Neutrophil (primary cell): ENCODE results near the gene PPT1.

Experiments
- H3K27ac ChIP-seq: fragments of 200-600 bp; sonication (generic); 2 replicates; pipeline ENCODE4 v1.5.1; 2016; ENCODE audit warnings: mild to moderate bottlenecking, moderate library complexity
- H3K27me3 ChIP-seq: fragments of 200-600 bp; sonication (generic); 2 replicates; pipeline ENCODE4 v1.6.0; 2016; ENCODE audit warnings: mild to moderate bottlenecking
- H3K36me3 ChIP-seq: fragments of 200-600 bp; sonication (generic); 2 replicates; pipeline ENCODE4 v1.5.1; 2017
- H3K4me1 ChIP-seq, 2 experiments: fragments of 200-600 bp in 1 of 2; sonication (generic) in 1 of 2; 1 replicate in 1 of 2; 2 replicates in 1 of 2; pipeline versions ENCODE4 v1.5.1 to v1.6.1; 2013 to 2016; ENCODE audit warnings: low read depth in 1 of 2, low read length in 1 of 2, mild to moderate bottlenecking in 1 of 2, moderate library complexity in 1 of 2; ENCODE audit not compliant: control insufficient read depth in 1 of 2, insufficient read depth in 1 of 2
- H3K4me3 ChIP-seq, 2 experiments: fragments of 200-600 bp in 1 of 2; sonication (generic) in 1 of 2; 1 replicate in 1 of 2; 2 replicates in 1 of 2; pipeline ENCODE4 v1.5.1; 2013 to 2016; ENCODE audit warnings: low read depth in 1 of 2, low read length in 1 of 2, mild to moderate bottlenecking in 1 of 2, moderate library complexity in 1 of 2
- H3K9me3 ChIP-seq: fragments of 200-600 bp; sonication (generic); 2 replicates; pipeline ENCODE4 v1.5.1; 2016
- TF ChIP-seq, protein P1 (sequence below): fragments of 200-600 bp; sonication (generic); IDR thresholded peaks from 2 replicates; pipeline ENCODE4 v1.5.1; 2016; ENCODE audit warnings: antibody characterized with exemption

PPT1 gene

DNA sequence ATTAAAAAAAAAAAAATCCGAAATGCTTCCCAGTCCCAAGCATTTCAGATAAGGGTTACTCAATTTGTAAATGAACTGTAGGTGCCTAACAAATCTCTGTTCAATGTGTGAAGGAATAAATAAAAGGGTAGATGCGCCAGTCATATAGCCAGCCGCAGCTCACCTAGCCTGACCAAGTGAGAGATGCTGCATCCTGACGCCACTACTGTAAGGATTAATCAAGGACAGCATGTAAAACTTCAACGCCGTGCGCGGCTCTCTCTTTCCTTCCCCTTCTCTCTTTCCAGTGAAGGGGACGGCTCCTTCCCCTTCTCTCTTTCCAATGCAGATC lies 441 bp downstream of the PPT1 start:
- no peaks in the 10 kb centered on the region for H3K36me3 ChIP-seq
- H3K9me3 ChIP-seq: no peaks in the 10 kb centered on the region
- no peaks in the 10 kb centered on the region for H3K27me3 ChIP-seq
- TF ChIP-seq, protein P1, sequence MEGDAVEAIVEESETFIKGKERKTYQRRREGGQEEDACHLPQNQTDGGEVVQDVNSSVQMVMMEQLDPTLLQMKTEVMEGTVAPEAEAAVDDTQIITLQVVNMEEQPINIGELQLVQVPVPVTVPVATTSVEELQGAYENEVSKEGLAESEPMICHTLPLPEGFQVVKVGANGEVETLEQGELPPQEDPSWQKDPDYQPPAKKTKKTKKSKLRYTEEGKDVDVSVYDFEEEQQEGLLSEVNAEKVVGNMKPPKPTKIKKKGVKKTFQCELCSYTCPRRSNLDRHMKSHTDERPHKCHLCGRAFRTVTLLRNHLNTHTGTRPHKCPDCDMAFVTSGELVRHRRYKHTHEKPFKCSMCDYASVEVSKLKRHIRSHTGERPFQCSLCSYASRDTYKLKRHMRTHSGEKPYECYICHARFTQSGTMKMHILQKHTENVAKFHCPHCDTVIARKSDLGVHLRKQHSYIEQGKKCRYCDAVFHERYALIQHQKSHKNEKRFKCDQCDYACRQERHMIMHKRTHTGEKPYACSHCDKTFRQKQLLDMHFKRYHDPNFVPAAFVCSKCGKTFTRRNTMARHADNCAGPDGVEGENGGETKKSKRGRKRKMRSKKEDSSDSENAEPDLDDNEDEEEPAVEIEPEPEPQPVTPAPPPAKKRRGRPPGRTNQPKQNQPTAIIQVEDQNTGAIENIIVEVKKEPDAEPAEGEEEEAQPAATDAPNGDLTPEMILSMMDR: no peak
- peaks cover 60 to 62% of the 10 kb centered on the region in 2 experiments for H3K4me1 ChIP-seq
- peak overlapping the region; percentile 85 to 95 for H3K4me3 ChIP-seq
- peak overlapping the region; percentile 82 for H3K27ac ChIP-seq

DNA sequence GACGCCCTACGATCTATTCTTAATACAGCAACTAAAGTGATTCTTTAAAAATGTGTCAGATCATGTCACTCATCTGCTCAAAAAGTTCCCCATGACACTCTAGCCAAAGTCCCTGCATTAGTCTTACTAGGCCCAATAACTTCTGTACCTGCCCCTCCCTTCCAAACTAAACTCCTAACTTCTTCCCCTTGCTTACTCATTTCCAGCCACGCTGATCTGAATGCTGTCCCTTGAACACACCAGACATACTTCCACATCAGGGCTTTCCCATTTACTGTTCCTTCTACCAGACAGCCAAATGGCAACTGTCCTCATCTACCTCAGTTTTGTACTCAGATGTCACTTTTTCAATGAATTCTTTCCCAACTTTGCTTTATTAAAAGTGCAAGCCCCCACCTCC lies 1.2 kb downstream of the PPT1 start:
- H3K4me1 ChIP-seq: peaks cover 68 to 70% of the 10 kb centered on the region in 2 experiments
- H3K36me3 ChIP-seq: peaks cover 7% of the 10 kb centered on the region
- TF ChIP-seq, protein P1: no peak

DNA sequence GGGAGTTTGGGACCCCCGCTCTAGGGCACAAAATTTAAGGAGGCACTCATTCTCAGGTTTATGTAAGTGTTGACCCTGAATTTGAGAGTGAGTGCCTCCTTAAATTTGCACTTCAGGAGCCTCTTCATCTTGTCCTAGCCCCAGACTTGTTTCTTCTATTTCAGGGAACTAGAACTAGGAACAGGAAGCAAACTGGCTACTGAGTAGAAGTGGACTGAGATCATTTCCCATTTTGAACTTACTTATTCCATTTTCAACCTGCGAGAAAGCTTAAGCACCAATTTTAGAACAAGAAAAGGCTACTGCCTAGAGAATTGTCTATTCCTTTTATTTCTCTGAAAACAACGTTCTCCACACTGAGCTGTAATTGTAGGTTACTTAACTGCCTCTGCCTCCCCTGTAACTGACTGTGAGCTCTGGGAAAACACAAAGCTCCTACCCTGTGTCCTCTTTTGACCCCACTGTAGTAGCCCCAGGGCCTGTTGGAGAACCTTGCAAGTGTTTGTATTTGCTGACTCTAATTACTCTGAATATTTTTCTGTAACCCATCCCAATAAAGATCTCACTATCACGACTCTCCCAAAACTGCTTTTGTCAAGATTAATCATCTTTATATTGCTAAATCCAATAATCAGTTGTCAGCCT lies 2.5 kb downstream of the PPT1 start:
- H3K36me3 ChIP-seq: peaks cover 20% of the 10 kb centered on the region
- peak overlapping the region; percentile 33 to 57 for H3K4me3 ChIP-seq
- peak overlapping the region; percentile 87 for H3K27ac ChIP-seq
- H3K4me1 ChIP-seq: peaks cover 72 to 73% of the 10 kb centered on the region in 2 experiments
- no peaks in the 10 kb centered on the region for H3K9me3 ChIP-seq
- TF ChIP-seq, protein P1: no peak
- H3K27me3 ChIP-seq: no peaks in the 10 kb centered on the region

More for the DNA sequence above, 1.2 kb downstream of the PPT1 start:
- Histone ChIP-seq H3K27me3 (no peaks in the 10 kb centered on the region), H3K9me3 (no peaks in the 10 kb centered on the region), H3K27ac (peak overlapping the region; percentile 87), H3K4me3 (peak overlapping the region; percentile 85 to 95)

DNA sequence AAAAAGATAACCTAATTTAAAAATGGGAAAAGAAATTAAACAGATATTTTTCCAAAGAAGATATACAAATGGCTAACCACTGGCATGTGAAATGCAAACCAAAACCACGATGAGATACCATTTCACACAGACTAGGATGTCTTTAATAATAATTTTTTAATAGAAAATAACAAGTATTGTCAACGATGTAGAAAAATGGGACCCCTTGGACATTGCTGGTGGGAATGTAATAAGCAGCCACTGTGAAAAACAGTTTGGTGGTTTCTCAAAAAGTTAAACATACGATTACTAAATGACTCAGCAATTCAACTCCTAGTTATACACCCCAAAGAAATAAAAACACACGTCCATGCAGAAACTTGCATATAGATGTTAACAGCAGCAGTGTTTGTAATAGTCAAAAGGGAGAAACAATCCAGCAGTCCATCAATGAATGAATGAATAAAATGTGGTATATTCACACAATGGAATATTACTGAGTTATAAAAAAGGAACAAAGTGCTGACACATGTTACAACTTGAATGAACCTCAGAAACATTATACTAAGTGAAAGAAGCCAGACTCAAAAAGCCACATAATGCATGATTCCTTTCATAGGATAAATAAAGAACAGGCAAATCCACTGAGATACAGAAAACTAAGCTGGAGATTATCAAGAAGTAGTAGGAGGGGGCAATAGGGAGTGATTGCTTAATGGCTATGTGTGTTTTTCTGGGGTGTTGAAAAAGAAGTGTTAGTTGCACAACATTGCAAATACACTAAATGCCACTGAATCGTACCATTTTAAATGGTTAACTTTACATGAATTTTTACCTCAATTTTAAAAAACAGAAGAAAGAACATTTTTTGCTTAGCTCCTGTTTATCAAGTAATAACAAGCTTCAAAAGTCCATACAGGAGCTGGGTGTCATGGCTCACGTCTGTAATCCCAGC lies 4.1 kb downstream of the PPT1 start:
- TF ChIP-seq, protein P1: no peak
- peak overlapping the region; percentile 87 for H3K27ac ChIP-seq
- peaks cover 72 to 73% of the 10 kb centered on the region in 2 experiments for H3K4me1 ChIP-seq
- H3K27me3 ChIP-seq: no peaks in the 10 kb centered on the region
- peak overlapping the region; percentile 33 to 57 for H3K4me3 ChIP-seq
- H3K9me3 ChIP-seq: no peaks in the 10 kb centered on the region
- H3K36me3 ChIP-seq: peaks cover 36% of the 10 kb centered on the region

DNA sequence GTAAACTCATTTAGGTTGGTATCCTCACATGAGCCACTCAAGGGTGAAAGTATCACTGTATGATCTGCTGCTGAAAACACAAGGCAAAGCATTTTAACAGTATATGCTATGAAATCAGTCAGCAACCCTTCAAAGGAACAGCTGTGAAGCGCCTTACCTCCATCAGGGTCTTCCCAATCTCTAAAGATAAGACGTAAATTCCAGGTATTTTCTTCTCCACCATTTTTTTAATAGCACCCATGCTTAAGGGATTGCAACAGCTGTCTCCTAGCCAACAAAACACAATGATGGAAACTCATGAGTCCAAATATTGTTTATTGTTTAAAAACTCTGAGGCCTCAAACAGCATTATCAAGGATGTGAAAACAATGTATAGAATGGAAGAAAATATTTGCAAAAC lies 4.8 kb downstream of the PPT1 start:
- Histone ChIP-seq H3K9me3 (no peaks in the 10 kb centered on the region), H3K27ac (peak overlapping the region; percentile 87), H3K36me3 (peaks cover 42% of the 10 kb centered on the region)

More for the DNA sequence above, 4.8 kb downstream of the PPT1 start:
- TF ChIP-seq, protein P1: no peak
- Histone ChIP-seq H3K27me3 (no peaks in the 10 kb centered on the region), H3K4me3 (no peak overlapping the region), H3K4me1 (peaks cover 66 to 67% of the 10 kb centered on the region in 2 experiments)
